HCT116 (cell line): Measurements from ENCODE around the gene GDPD2.

Experiments used
- EZH2 ChIP-seq: fragments of 200-600 bp; sonication (generic); IDR thresholded peaks from 2 replicates; pipeline ENCODE4 v1.6.1; 2017; ENCODE audit warnings: antibody characterized with exemption, mixed run types
- EZH2phosphoT487 ChIP-seq: fragments of 200-600 bp; IDR thresholded peaks from 2 replicates; pipeline ENCODE4 v1.6.1; 2018; ENCODE audit warnings: antibody characterized with exemption, borderline replicate concordance
- SIN3A ChIP-seq: IDR thresholded peaks from 2 replicates; pipeline ENCODE4 v1.6.1; 2012; ENCODE audit warnings: low read depth
- TF ChIP-seq, protein P1 (sequence below), 3 experiments: fragments of 200-600 bp in 1 of 3; sonication (generic) in 1 of 3; IDR thresholded peaks in 2 of 3; conservative IDR thresholded peaks in 1 of 3; 2 replicates each; pipeline ENCODE4 v1.5.1; 2012 to 2017; ENCODE audit warnings: low read depth in 2 of 3, low read length in 2 of 3, antibody characterized with exemption in 1 of 3, borderline replicate concordance in 1 of 3, control low read depth in 1 of 3, mild to moderate bottlenecking in 1 of 3, mixed read lengths in 1 of 3, mixed run types in 1 of 3, moderate library complexity in 1 of 3; ENCODE audit not compliant: insufficient read depth in 1 of 3

DNA sequence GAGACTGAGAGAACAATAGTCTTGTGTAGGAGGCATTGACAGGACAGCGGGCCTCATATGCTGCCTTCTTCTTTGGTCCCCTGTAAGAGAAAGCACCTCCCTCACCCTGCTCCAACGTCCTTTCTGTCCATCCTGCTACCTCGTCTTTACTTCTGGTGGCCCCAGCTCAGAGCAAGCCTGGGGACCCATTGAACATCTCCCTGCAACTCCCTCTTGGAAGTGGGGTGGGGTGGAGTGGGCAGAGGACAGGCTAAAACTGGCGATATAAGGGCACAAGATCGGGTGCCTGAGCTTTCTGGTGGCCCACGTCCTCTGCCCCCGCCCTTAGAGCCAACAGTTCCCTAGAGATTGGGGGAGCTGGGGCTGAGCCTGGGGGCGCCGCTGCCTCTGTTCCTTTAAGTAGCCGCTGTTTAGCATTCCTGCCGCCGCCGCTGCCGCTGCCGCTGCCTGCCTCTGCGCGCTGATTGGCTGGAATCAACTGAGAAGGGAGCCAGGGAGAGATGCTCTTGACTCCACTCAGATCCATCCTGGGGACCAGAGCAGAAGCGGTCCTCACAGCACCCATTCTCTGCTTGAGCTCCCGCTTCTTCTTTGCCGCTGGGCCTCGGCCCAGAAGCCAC is 21.3 kb downstream of the GDPD2 start, which contains the start of gene DLG3:
- TF ChIP-seq, protein P1, sequence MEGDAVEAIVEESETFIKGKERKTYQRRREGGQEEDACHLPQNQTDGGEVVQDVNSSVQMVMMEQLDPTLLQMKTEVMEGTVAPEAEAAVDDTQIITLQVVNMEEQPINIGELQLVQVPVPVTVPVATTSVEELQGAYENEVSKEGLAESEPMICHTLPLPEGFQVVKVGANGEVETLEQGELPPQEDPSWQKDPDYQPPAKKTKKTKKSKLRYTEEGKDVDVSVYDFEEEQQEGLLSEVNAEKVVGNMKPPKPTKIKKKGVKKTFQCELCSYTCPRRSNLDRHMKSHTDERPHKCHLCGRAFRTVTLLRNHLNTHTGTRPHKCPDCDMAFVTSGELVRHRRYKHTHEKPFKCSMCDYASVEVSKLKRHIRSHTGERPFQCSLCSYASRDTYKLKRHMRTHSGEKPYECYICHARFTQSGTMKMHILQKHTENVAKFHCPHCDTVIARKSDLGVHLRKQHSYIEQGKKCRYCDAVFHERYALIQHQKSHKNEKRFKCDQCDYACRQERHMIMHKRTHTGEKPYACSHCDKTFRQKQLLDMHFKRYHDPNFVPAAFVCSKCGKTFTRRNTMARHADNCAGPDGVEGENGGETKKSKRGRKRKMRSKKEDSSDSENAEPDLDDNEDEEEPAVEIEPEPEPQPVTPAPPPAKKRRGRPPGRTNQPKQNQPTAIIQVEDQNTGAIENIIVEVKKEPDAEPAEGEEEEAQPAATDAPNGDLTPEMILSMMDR (IDR thresholded peaks at IDR 0.05 in 2 of 3, conservative IDR thresholded peaks at IDR 0.05 in 1 of 3; ENCODE audit: borderline replicate concordance in 1 of 3, insufficient read depth in 1 of 3, low read depth in 2 of 3, low read length in 2 of 3) = no peak
- no peak for TF ChIP-seq SIN3A
- no peak for TF ChIP-seq EZH2
- TF ChIP-seq EZH2phosphoT487 = no peak
